Neutrophil (primary cell): ENCODE data around the gene ACBD6.

Source experiments
- H3K27ac ChIP-seq: fragments of 200-600 bp; sonication (generic); 2 replicates; pipeline ENCODE4 v1.5.1; 2016; ENCODE audit warnings: mild to moderate bottlenecking, moderate library complexity
- H3K27me3 ChIP-seq: fragments of 200-600 bp; sonication (generic); 2 replicates; pipeline ENCODE4 v1.6.0; 2016; ENCODE audit warnings: mild to moderate bottlenecking
- H3K36me3 ChIP-seq: fragments of 200-600 bp; sonication (generic); 2 replicates; pipeline ENCODE4 v1.5.1; 2017
- H3K4me1 ChIP-seq, 2 experiments: fragments of 200-600 bp in 1 of 2; sonication (generic) in 1 of 2; 1 replicate in 1 of 2; 2 replicates in 1 of 2; pipeline versions ENCODE4 v1.5.1 to v1.6.1; 2013 to 2016; ENCODE audit warnings: low read depth in 1 of 2, low read length in 1 of 2, mild to moderate bottlenecking in 1 of 2, moderate library complexity in 1 of 2; ENCODE audit not compliant: control insufficient read depth in 1 of 2, insufficient read depth in 1 of 2
- H3K4me3 ChIP-seq, 2 experiments: fragments of 200-600 bp in 1 of 2; sonication (generic) in 1 of 2; 1 replicate in 1 of 2; 2 replicates in 1 of 2; pipeline ENCODE4 v1.5.1; 2013 to 2016; ENCODE audit warnings: low read depth in 1 of 2, low read length in 1 of 2, mild to moderate bottlenecking in 1 of 2, moderate library complexity in 1 of 2
- H3K9me3 ChIP-seq: fragments of 200-600 bp; sonication (generic); 2 replicates; pipeline ENCODE4 v1.5.1; 2016
- TF ChIP-seq, protein P1 (sequence below): fragments of 200-600 bp; sonication (generic); IDR thresholded peaks from 2 replicates; pipeline ENCODE4 v1.5.1; 2016; ENCODE audit warnings: antibody characterized with exemption

The ACBD6 gene

GRCh38 chr1:180380259-180381183 lies 121.9 kb downstream of the ACBD6 start:
- H3K27me3 ChIP-seq, result no peaks in the 10 kb centered on the region
- H3K36me3 ChIP-seq, result no peaks in the 10 kb centered on the region
- no peak overlapping the region for H3K4me3 ChIP-seq
- no peaks in the 10 kb centered on the region for H3K9me3 ChIP-seq
- H3K27ac ChIP-seq, result no peak overlapping the region
- TF ChIP-seq, protein P1, sequence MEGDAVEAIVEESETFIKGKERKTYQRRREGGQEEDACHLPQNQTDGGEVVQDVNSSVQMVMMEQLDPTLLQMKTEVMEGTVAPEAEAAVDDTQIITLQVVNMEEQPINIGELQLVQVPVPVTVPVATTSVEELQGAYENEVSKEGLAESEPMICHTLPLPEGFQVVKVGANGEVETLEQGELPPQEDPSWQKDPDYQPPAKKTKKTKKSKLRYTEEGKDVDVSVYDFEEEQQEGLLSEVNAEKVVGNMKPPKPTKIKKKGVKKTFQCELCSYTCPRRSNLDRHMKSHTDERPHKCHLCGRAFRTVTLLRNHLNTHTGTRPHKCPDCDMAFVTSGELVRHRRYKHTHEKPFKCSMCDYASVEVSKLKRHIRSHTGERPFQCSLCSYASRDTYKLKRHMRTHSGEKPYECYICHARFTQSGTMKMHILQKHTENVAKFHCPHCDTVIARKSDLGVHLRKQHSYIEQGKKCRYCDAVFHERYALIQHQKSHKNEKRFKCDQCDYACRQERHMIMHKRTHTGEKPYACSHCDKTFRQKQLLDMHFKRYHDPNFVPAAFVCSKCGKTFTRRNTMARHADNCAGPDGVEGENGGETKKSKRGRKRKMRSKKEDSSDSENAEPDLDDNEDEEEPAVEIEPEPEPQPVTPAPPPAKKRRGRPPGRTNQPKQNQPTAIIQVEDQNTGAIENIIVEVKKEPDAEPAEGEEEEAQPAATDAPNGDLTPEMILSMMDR, result no peak
- no peaks in the 10 kb centered on the region for H3K4me1 ChIP-seq

DNA sequence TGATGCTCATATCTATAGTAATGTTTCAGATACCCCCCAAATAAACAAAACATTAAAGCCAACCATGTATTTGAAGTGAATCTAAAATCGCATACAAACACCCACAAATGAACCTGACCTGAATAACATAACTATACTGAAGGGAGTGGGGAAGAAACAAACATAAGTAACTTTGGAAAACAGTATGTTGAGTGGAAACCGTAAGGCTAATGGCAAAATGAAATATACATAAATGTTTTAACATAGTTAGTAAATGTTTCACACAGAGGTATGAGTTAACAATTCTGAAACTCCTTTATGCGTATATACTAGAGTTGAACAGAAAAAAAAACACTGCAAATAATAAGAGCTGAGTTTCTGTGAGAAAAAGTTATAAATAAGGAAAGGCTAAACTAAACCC lies 125.6 kb downstream of the ACBD6 start:
- no peak overlapping the region for H3K4me3 ChIP-seq
- H3K27me3 ChIP-seq, result no peaks in the 10 kb centered on the region
- no peaks in the 10 kb centered on the region for H3K36me3 ChIP-seq
- no peaks in the 10 kb centered on the region for H3K4me1 ChIP-seq
- no peaks in the 10 kb centered on the region for H3K9me3 ChIP-seq
- TF ChIP-seq, protein P1, result no peak
- H3K27ac ChIP-seq, result no peak overlapping the region

GRCh38 chr1:180376253-180376652 lies 126.1 kb downstream of the ACBD6 start:
- Histone ChIP-seq H3K36me3 (no peaks in the 10 kb centered on the region), H3K27ac (no peak overlapping the region), H3K4me1 (no peaks in the 10 kb centered on the region), H3K9me3 (no peaks in the 10 kb centered on the region), H3K4me3 (no peak overlapping the region), H3K27me3 (no peaks in the 10 kb centered on the region)
- TF ChIP-seq, protein P1, result no peak

- TF ChIP-seq, protein P1, result no peak
- Histone ChIP-seq H3K27ac (no peak overlapping the region), H3K36me3 (no peaks in the 10 kb centered on the region), H3K4me1 (no peaks in the 10 kb centered on the region), H3K27me3 (no peaks in the 10 kb centered on the region), H3K9me3 (no peaks in the 10 kb centered on the region), H3K4me3 (no peak overlapping the region)
Measured at GRCh38 chr1:180372728-180373127, 129.6 kb downstream of the ACBD6 start.

DNA sequence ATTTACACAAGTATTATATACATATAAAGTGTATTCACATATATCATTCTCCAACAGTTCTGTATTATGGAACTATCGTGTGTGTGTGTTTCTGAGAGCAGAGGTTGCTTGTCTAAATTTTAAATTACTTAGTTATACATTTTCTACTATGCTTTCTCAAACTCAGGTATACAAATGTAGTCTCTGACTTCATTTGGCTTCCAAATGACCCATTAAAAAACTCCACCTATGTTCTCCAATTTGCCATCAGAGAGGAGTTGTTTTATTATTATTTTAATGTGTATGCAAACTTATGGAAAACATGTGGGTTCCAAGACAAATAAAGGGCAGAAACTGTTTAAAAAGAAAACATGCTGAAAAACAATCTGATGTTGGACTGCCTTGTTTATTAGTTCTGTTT lies 131.8 kb downstream of the ACBD6 start:
- H3K36me3 ChIP-seq, result no peaks in the 10 kb centered on the region
- H3K27ac ChIP-seq, result no peak overlapping the region
- H3K27me3 ChIP-seq, result no peaks in the 10 kb centered on the region
- no peaks in the 10 kb centered on the region for H3K9me3 ChIP-seq
- H3K4me3 ChIP-seq, result no peak overlapping the region
- TF ChIP-seq, protein P1, result no peak
- peaks cover under 1 to 3% of the 10 kb centered on the region in 2 experiments for H3K4me1 ChIP-seq
